Gastrocnemius medialis (tissue), 4 donors: ENCODE measurements around the gene DNAH17. TPM values are rescaled to one million over a fixed set of nuclear protein-coding genes. Genes with fewer than 3 reads are reported as not detected.

Experiments used
- ATAC-seq, 2 donors: fragments of 150-250 bp; one replicate each; pipeline ENCODE4 v1.9.1; 2016
- DNase-seq, 2 donors: peaks; one replicate each; pipeline ENCODE4 v3.0.0-alpha.2; 2019
- H3K27ac ChIP-seq, 4 donors: fragments of 200-600 bp; sonication (generic); 1 replicate in 1 of 4; 2 replicates in 3 of 4; pipeline ENCODE4 v1.5.1; 2016 to 2018; ENCODE audit warnings: mild to moderate bottlenecking in 2 of 4, moderate library complexity in 1 of 4
- H3K27me3 ChIP-seq, 3 donors: fragments of 200-600 bp; sonication (generic) in 2 of 3; 1 replicate in 1 of 3; 2 replicates in 2 of 3; pipeline versions ENCODE4 v1.5.1 to v1.6.0; 2016 to 2019; ENCODE audit warnings: mild to moderate bottlenecking in 1 of 3, moderate library complexity in 1 of 3
- H3K36me3 ChIP-seq, 2 donors: fragments of 200-600 bp; sonication (generic) in 1 of 2; one replicate each; pipeline ENCODE4 v1.5.1; 2017 to 2018
- H3K4me1 ChIP-seq, 2 donors: fragments of 200-600 bp; sonication (generic) in 1 of 2; one replicate each; pipeline ENCODE4 v1.5.1; 2016 to 2017; ENCODE audit warnings: mild to moderate bottlenecking in 2 of 2
- H3K4me3 ChIP-seq, 4 donors: fragments of 200-600 bp; sonication (generic) in 3 of 4; 1 replicate in 1 of 4; 2 replicates in 3 of 4; pipeline ENCODE4 v1.5.1; 2016 to 2019; ENCODE audit warnings: mild to moderate bottlenecking in 2 of 4
- H3K9me3 ChIP-seq, 3 donors: fragments of 200-600 bp; sonication (generic) in 2 of 3; 1 replicate in 1 of 3; 2 replicates in 2 of 3; pipeline ENCODE4 v1.5.1; 2016 to 2019
- CTCF ChIP-seq, 5 experiments: fragments of 450-650 bp in 3 of 5; fragments of 200-600 bp in 2 of 5; sonication (generic) in 2 of 5; IDR thresholded peaks in 4 of 5; conservative IDR thresholded peaks in 1 of 5; 1 replicate in 4 of 5; 2 replicates in 1 of 5; pipeline ENCODE4 v1.5.1; 2016 to 2019; ENCODE audit warnings: antibody characterized with exemption in 5 of 5, mild to moderate bottlenecking in 3 of 5, moderate library complexity in 3 of 5
- POLR2A ChIP-seq, 2 donors: fragments of 450-650 bp; IDR thresholded peaks; one replicate each; pipeline ENCODE4 v1.6.1; 2017; ENCODE audit warnings: antibody characterized with exemption in 2 of 2, mild to moderate bottlenecking in 2 of 2, moderate library complexity in 2 of 2
- in situ Hi-C, 4 donors: fragments of 200-750 bp; cut with MboI; loops; one replicate each; pipeline versions ENCODE4 v1.15.0 to v1.8.0; 2017; ENCODE audit warnings: low sequenced_read_pairs in 4 of 4
- intact Hi-C: fragments of 100-400 bp; cut with DNase I; formaldehyde crosslinking; loops from one replicate; pipeline ENCODE4 v1.15.1; 2023; ENCODE audit warnings: low total_unique reads
- total RNA-seq, 4 donors: library from RNA; depleted of rRNA; stranded (reverse); fragments of >200 nt; gene quantifications; one replicate each; pipeline versions ENCODE4 v1.1.0 to v1.2.3, GENCODE V29; 2016

DNAH17 gene
- total RNA-seq, 4 donors from 2014 or later: 0.56 TPM; not detected in 3

GRCh38 chr17:78451753-78452152 is 125.4 kb downstream of the DNAH17 start:
- DNase-seq: no peak
- Histone ChIP-seq H3K27ac (no peak overlapping the region), H3K4me3 (no peak overlapping the region), H3K27me3 (no peaks in the 10 kb centered on the region), H3K9me3 (no peaks in the 10 kb centered on the region), H3K36me3 (no peaks in the 10 kb centered on the region), H3K4me1 (peaks cover 0 to 15% of the 10 kb centered on the region in 2 donors)
- TF ChIP-seq CTCF (IDR thresholded peaks at IDR 0.05 in 4 of 5, conservative IDR thresholded peaks at IDR 0.05 in 1 of 5) (no peak), POLR2A (IDR thresholded peaks at IDR 0.05) (no peak)
- ATAC-seq: no peak
- in situ Hi-C loops: no loop called here
- intact Hi-C loops: no loop called here

GRCh38 chr17:78450696-78451345 is 126.4 kb downstream of the DNAH17 start:
- no peak overlapping the region for H3K4me3 ChIP-seq
- DNase-seq (peak in 1 of 2 donors; percentile 70), ATAC-seq (peak; percentile 50 to 71)
- no peaks in the 10 kb centered on the region for H3K36me3 ChIP-seq
- no peak for TF ChIP-seq POLR2A (IDR thresholded peaks at IDR 0.05)
- no peak for TF ChIP-seq CTCF (IDR thresholded peaks at IDR 0.05 in 4 of 5, conservative IDR thresholded peaks at IDR 0.05 in 1 of 5)
- in situ Hi-C loops: no loop called here
- no peaks in the 10 kb centered on the region for H3K27me3 ChIP-seq
- peaks cover 0 to 15% of the 10 kb centered on the region in 2 donors for H3K4me1 ChIP-seq
- intact Hi-C loops: no loop called here
- no peaks in the 10 kb centered on the region for H3K9me3 ChIP-seq
- H3K27ac ChIP-seq: peak overlapping the region in 2 of 4 donors; percentile 33 to 61

- Histone ChIP-seq H3K27ac (no peak overlapping the region), H3K4me3 (no peak overlapping the region), H3K9me3 (no peaks in the 10 kb centered on the region), H3K4me1 (peaks cover 0 to 15% of the 10 kb centered on the region in 2 donors), H3K36me3 (no peaks in the 10 kb centered on the region), H3K27me3 (no peaks in the 10 kb centered on the region)
- in situ Hi-C loops (no loop called here), intact Hi-C loops (loop anchor here (10.0 kb wide), 1 partner anchor 615 kb away; no protein-coding TSS in a partner anchor)
- TF ChIP-seq POLR2A (IDR thresholded peaks at IDR 0.05) (no peak), CTCF (IDR thresholded peaks at IDR 0.05 in 4 of 5, conservative IDR thresholded peaks at IDR 0.05 in 1 of 5) (no peak)
- ATAC-seq (no peak), DNase-seq (no peak)
Measured at GRCh38 chr17:78449983-78450595, 127.1 kb downstream of the DNAH17 start.

GRCh38 chr17:78448356-78448993 is 128.7 kb downstream of the DNAH17 start:
- in situ Hi-C loops (no loop called here), intact Hi-C loops (loop anchor here (10.0 kb wide), 1 partner anchor 614 kb away; no protein-coding TSS in a partner anchor)
- ATAC-seq (no peak), DNase-seq (no peak)
- TF ChIP-seq CTCF (IDR thresholded peaks at IDR 0.05 in 4 of 5, conservative IDR thresholded peaks at IDR 0.05 in 1 of 5) (peak in 1 of 5 experiments; percentile 20), POLR2A (IDR thresholded peaks at IDR 0.05) (no peak)
- no peak overlapping the region for H3K4me3 ChIP-seq
- H3K9me3 ChIP-seq: no peaks in the 10 kb centered on the region
- H3K27me3 ChIP-seq: no peaks in the 10 kb centered on the region
- no peak overlapping the region for H3K27ac ChIP-seq
- peaks cover 0 to 15% of the 10 kb centered on the region in 2 donors for H3K4me1 ChIP-seq
- H3K36me3 ChIP-seq: no peaks in the 10 kb centered on the region
